ENCODE data around the gene DCAF4L1. TPM values are rescaled to one million over a fixed set of nuclear protein-coding genes. Genes with fewer than 3 reads are reported as not detected.

The DCAF4L1 gene
- total and polyA plus RNA-seq, 2 of the 4 experiments (the other 2 are of a cell fraction), result 0.07 to 0.18 TPM

- CTCF ChIA-PET, result no interaction called here
- Histone ChIP-seq H3K4me1 (ENCODE audit: control insufficient read depth, insufficient read depth, low read length) (peaks cover 5% of the 10 kb centered on the region), H2AFZ (replicated peaks; ENCODE audit: low read length, poor library complexity) (no peak overlapping the region), H4K8ac (ENCODE audit: low read depth in 2 of 2, low read length in 2 of 2) (no peak overlapping the region), H3K23ac (ENCODE audit: low read depth, low read length) (no peak overlapping the region), H3K4me2 (ENCODE audit: low read depth, low read length) (no peak overlapping the region), H2AK5ac (ENCODE audit: low read depth, low read length) (no peak overlapping the region), H2BK5ac (ENCODE audit: low read depth, low read length, poor library complexity, severe bottlenecking) (no peak overlapping the region), H3K18ac (ENCODE audit: low read depth, low read length) (no peak overlapping the region), H3K14ac (replicated peaks; ENCODE audit: low read depth, low read length) (no peak overlapping the region), H3K9ac (ENCODE audit: low read depth, low read length) (no peak overlapping the region), H3K9me1 (ENCODE audit: insufficient read depth, low read length) (peaks cover 5% of the 10 kb centered on the region; the same call in 1 of the 2 replicates), H4K20me1 (ENCODE audit: insufficient read depth, low read length) (peaks cover 7% of the 10 kb centered on the region), H3K36me3 (ENCODE audit: control insufficient read depth, insufficient read depth, low read length) (no peaks in the 10 kb centered on the region), H3K79me1 (ENCODE audit: low read depth in 1 of 2, low read length in 2 of 2) (peaks cover 25 to 49% of the 10 kb centered on the region in 2 experiments), H3K4ac (ENCODE audit: low read depth, low read length) (no peak overlapping the region), H3K27me3 (ENCODE audit: control insufficient read depth, insufficient read depth, low read length) (no peaks in the 10 kb centered on the region), H4K5ac (ENCODE audit: low read depth, low read length) (no peak overlapping the region), H3K4me3 (ENCODE audit: insufficient read depth, low read depth, low read length) (no peak overlapping the region), H4K91ac (ENCODE audit: insufficient read depth, low read depth, low read length) (no peak overlapping the region), H2BK15ac (ENCODE audit: low read depth, low read length) (no peak overlapping the region), H3K56ac (ENCODE audit: extremely low read depth, insufficient read depth, low read length) (no peak overlapping the region), H2BK120ac (ENCODE audit: low read depth, low read length) (no peak overlapping the region), H2AK9ac (replicated peaks; ENCODE audit: low read depth, low read length, poor library complexity) (no peak overlapping the region), H3K27ac (ENCODE audit: insufficient read depth, low read length) (no peak overlapping the region), H3K9me3 (ENCODE audit: control insufficient read depth, insufficient read depth, low read length) (no peaks in the 10 kb centered on the region), H2BK20ac (ENCODE audit: low read depth, low read length) (no peak overlapping the region)
- POLR2A ChIA-PET (ENCODE audit: unreplicated experiment), result no interaction called here
- intact Hi-C loops (cut with micrococcal nuclease), result no loop called here
- in situ Hi-C loops (cut with MboI; ENCODE audit: low sequenced_read_pairs), result no loop called here
- TF ChIP-seq CEBPB (IDR thresholded peaks at IDR 0.05; ENCODE audit: low read depth, low read length) (no peak), CTCF (conservative IDR thresholded peaks at IDR 0.05; ENCODE audit: low read depth, low read length) (no peak), USF2 (IDR thresholded peaks at IDR 0.05; ENCODE audit: low read depth, low read length) (no peak), SMC3 (IDR thresholded peaks at IDR 0.05; ENCODE audit: low read depth, low read length) (no peak), RCOR1 (IDR thresholded peaks at IDR 0.05; ENCODE audit: insufficient replicate concordance, low read length) (no peak), MXI1 (IDR thresholded peaks at IDR 0.05; ENCODE audit: borderline replicate concordance, low read depth, low read length) (no peak), MAFK (IDR thresholded peaks at IDR 0.05; ENCODE audit: low read depth, low read length) (no peak), NFE2L2 (IDR thresholded peaks at IDR 0.05; ENCODE audit: low read depth, low read length) (no peak), CHD1 (IDR thresholded peaks at IDR 0.05; ENCODE audit: low read depth, low read length) (no peak), FOS (IDR thresholded peaks at IDR 0.05; ENCODE audit: low read depth, low read length) (no peak), POLR2A (IDR thresholded peaks at IDR 0.05; ENCODE audit: low read depth, low read length) (no peak)
- dilution Hi-C loops (cut with HindIII; ENCODE audit: low sequenced_read_pairs, unreplicated experiment), result no loop called here
- ATAC-seq (ENCODE audit: low read depth) (no peak), DNase-seq (no peak)
- WGBS, 2 experiments (ENCODE audit: extremely low coverage in 2 of 2, insufficient read length in 1 of 2), result no CpG with 5 or more reads among the region's 4 CpGs
- BruUV-seq (replicated peaks), result no TSS peak
Measured at GRCh38 chr4:41992967-41993857, 11.7 kb downstream of the DCAF4L1 start.

Data from IMR-90 (cell line).